Transverse colon (tissue), 4 donors: ENCODE measurements around the gene ARL6IP1. TPM values are rescaled to one million over a fixed set of nuclear protein-coding genes. Genes with fewer than 3 reads are reported as not detected.

Experiments used
- DNase-seq: peaks from one replicate; pipeline ENCODE4 v3.0.0-alpha.2; 2019
- H3K27ac ChIP-seq, 4 donors: fragments of 200-600 bp; sonication (generic); 2 replicates each; pipeline ENCODE4 v1.5.1; 2016 to 2018; ENCODE audit warnings: inconsistent platforms in 4 of 4
- H3K27me3 ChIP-seq: fragments of 200-600 bp; sonication (generic); 2 replicates; pipeline ENCODE4 v1.5.1; 2017; ENCODE audit warnings: inconsistent platforms
- H3K36me3 ChIP-seq, 4 donors: fragments of 200-600 bp; sonication (generic); 2 replicates each; pipeline ENCODE4 v1.5.1; 2017 to 2019; ENCODE audit warnings: inconsistent platforms in 4 of 4
- H3K4me1 ChIP-seq, 4 donors: fragments of 200-600 bp; sonication (generic); 2 replicates each; pipeline ENCODE4 v1.5.1; 2017 to 2020; ENCODE audit warnings: inconsistent platforms in 4 of 4
- H3K4me3 ChIP-seq, 4 donors: fragments of 200-600 bp; sonication (generic); 1 replicate in 1 of 4; 2 replicates in 3 of 4; pipeline versions ENCODE4 v1.5.1 to v1.6.1; 2017 to 2019; ENCODE audit warnings: inconsistent platforms in 4 of 4
- H3K9me3 ChIP-seq, 2 donors: fragments of 200-600 bp; sonication (generic); 2 replicates each; pipeline ENCODE4 v1.5.1; 2017 to 2019; ENCODE audit warnings: inconsistent platforms in 2 of 2
- CTCF ChIP-seq, 5 experiments: fragments of 200-600 bp in 3 of 5; fragments of 450-650 bp in 2 of 5; sonication (generic) in 3 of 5; IDR thresholded peaks; 1 replicate in 2 of 5; 2 replicates in 3 of 5; pipeline ENCODE4 v1.5.1; 2016 to 2017; ENCODE audit warnings: antibody characterized with exemption in 5 of 5, inconsistent platforms in 3 of 5, mild to moderate bottlenecking in 2 of 5, moderate library complexity in 1 of 5
- EP300 ChIP-seq: sonication (generic); formaldehyde crosslinking; IDR thresholded peaks from one replicate; pipeline ENCODE4 v1.6.1; 2017; ENCODE audit warnings: antibody characterized with exemption, low read depth
- POLR2A ChIP-seq: fragments of 450-650 bp; IDR thresholded peaks from one replicate; pipeline ENCODE4 v1.6.1; 2016; ENCODE audit warnings: antibody characterized with exemption, mild to moderate bottlenecking, moderate library complexity
- POLR2AphosphoS5 ChIP-seq, 3 donors: sonication (generic); formaldehyde crosslinking; IDR thresholded peaks; one replicate each; pipeline ENCODE4 v1.6.1; 2016; ENCODE audit warnings: antibody characterized with exemption in 3 of 3
- WGBS, 2 donors: methylation state at CpG; one replicate each; pipeline ENCODE4 v1.1.5; 2018; ENCODE audit warnings: low coverage in 1 of 2; 5-methylcytosine and 5-hydroxymethylcytosine counted together
- in situ Hi-C, 4 donors: fragments of 200-750 bp; cut with MboI; loops; one replicate each; pipeline versions ENCODE4 v1.15.0 to v1.15.1; 2017; ENCODE audit warnings: low sequenced_read_pairs in 3 of 4, low pct_ligation_motif_present in 1 of 4, low pct_unique_long_range_greater_than_20kb in 1 of 4
- intact Hi-C: fragments of 100-400 bp; cut with DNase I; formaldehyde crosslinking; loops from one replicate; pipeline ENCODE4 v1.15.1; 2023; ENCODE audit warnings: low total_unique reads
- total RNA-seq, 4 donors: library from RNA; depleted of rRNA; stranded (reverse); fragments of >200 nt; gene quantifications; one replicate each; pipeline ENCODE4 v1.1.0, GENCODE V29; 2016

Gene ARL6IP1
- total RNA-seq = 100 to 1,000 TPM in 3 of 4 donors, 10 to 100 TPM in 1; 73.0 to 232 (median 175) TPM

- WGBS, 2 donors = 0% methylated on average over 44 of the region's 77 CpGs; no CpG with 5 or more reads in 1 of the 2 donors
- peak; percentile 99 for DNase-seq
- peak within 1 kb of the TSS; percentile 94 to 97 (median 96) for H3K27ac ChIP-seq
- no peaks in the 10 kb centered on the region for H3K27me3 ChIP-seq
- intact Hi-C loops (no loop called here), in situ Hi-C loops (loop anchor here in 2 of 4 donors (25.0 kb wide), 2 partner anchors 111 to 161 kb away; no protein-coding TSS in a partner anchor)
- no peaks in the 10 kb centered on the region for H3K9me3 ChIP-seq
- H3K36me3 ChIP-seq = peaks cover 0 to 2% (median 0%) of the 10 kb centered on the region in 4 donors
- H3K4me1 ChIP-seq = peaks cover 8 to 33% (median 24%) of the 10 kb centered on the region in 4 donors
- H3K4me3 ChIP-seq = peak within 1 kb of the TSS; percentile 80 to 94 (median 88)
- TF ChIP-seq POLR2A = peak; percentile 100
- peak; percentile 82 to 98 (median 92) for TF ChIP-seq CTCF (IDR thresholded peaks at IDR 0.05)
- TF ChIP-seq POLR2AphosphoS5 (IDR thresholded peaks at IDR 0.05) = peak; percentile 100
- TF ChIP-seq EP300 = no peak
These were observed at the start of gene ARL6IP1 for GRCh38 chr16:18801145-18801972. Gene ARL6IP1 (minus strand): TSS chr16:18801549. CDS start chr16:18801466, 83 bp downstream.

GRCh38 chr16:18846416-18846815 is 45.1 kb upstream of the ARL6IP1 start:
- Histone ChIP-seq H3K9me3 (no peaks in the 10 kb centered on the region), H3K27me3 (no peaks in the 10 kb centered on the region), H3K36me3 (peaks cover 0 to 79% (median 35%) of the 10 kb centered on the region in 4 donors), H3K27ac (no peak overlapping the region), H3K4me1 (no peaks in the 10 kb centered on the region), H3K4me3 (no peak overlapping the region)
- WGBS, 2 donors = 84 to 100% methylated on average over 1 of the region's 1 CpG
- TF ChIP-seq POLR2A = no peak
- no peak for TF ChIP-seq CTCF (IDR thresholded peaks at IDR 0.05)
- TF ChIP-seq POLR2AphosphoS5 (IDR thresholded peaks at IDR 0.05) = no peak
- no peak for TF ChIP-seq EP300
- in situ Hi-C loops (loop anchor here in 1 of 4 donors (25.0 kb wide), 1 partner anchor 116 kb away; no protein-coding TSS in a partner anchor), intact Hi-C loops (no loop called here)
- no peak for DNase-seq

- TF ChIP-seq EP300 (no peak), CTCF (IDR thresholded peaks at IDR 0.05) (no peak), POLR2AphosphoS5 (IDR thresholded peaks at IDR 0.05) (no peak), POLR2A (no peak)
- H3K27me3 ChIP-seq = no peaks in the 10 kb centered on the region
- WGBS, 2 donors = 78 to 93% methylated on average over 4 to 6 of the region's 6 CpGs
- no peak for DNase-seq
- H3K9me3 ChIP-seq = no peaks in the 10 kb centered on the region
- peaks cover 0 to 13% (median 0%) of the 10 kb centered on the region in 4 donors for H3K4me1 ChIP-seq
- H3K4me3 ChIP-seq = no peak overlapping the region
- in situ Hi-C loops = loop anchor here in 1 of 4 donors (25.0 kb wide), 1 partner anchor 120 kb away; no protein-coding TSS in a partner anchor
- H3K27ac ChIP-seq = no peak overlapping the region
- intact Hi-C loops = no loop called here
- H3K36me3 ChIP-seq = peaks cover 0 to 67% (median 26%) of the 10 kb centered on the region in 4 donors
These were observed 41.2 kb upstream of the ARL6IP1 start for GRCh38 chr16:18842565-18842964.

GRCh38 chr16:18841833-18842525 is 40.6 kb upstream of the ARL6IP1 start:
- Histone ChIP-seq H3K27me3 (no peaks in the 10 kb centered on the region), H3K27ac (no peak overlapping the region), H3K4me3 (no peak overlapping the region), H3K36me3 (peaks cover 0 to 67% (median 27%) of the 10 kb centered on the region in 4 donors), H3K4me1 (peaks cover 0 to 13% (median 0%) of the 10 kb centered on the region in 4 donors), H3K9me3 (no peaks in the 10 kb centered on the region)
- TF ChIP-seq POLR2A = no peak
- no peak for TF ChIP-seq POLR2AphosphoS5 (IDR thresholded peaks at IDR 0.05)
- TF ChIP-seq EP300 = no peak
- TF ChIP-seq CTCF (IDR thresholded peaks at IDR 0.05) = no peak
- intact Hi-C loops (no loop called here), in situ Hi-C loops (loop anchor here in 1 of 4 donors (25.0 kb wide), 1 partner anchor 120 kb away; no protein-coding TSS in a partner anchor)
- DNase-seq = no peak
- WGBS, 2 donors = 93% methylated on average over 6 to 7 of the region's 7 CpGs
